Activated gamma-delta T cell treated with anti-CD3 and anti-CD28 coated beads, Interleukin-2, amount 50 U/mL, for 16 hours (primary cell): Measurements from ENCODE around the gene GPR132.
"Not testable (repeated sequence)": the region's sequence is repeated elsewhere in the genome, so short reads cannot be mapped to it uniquely, and the experiment has no call there.

Source experiments
- DNase-seq: peaks from one replicate; pipeline ENCODE4 v3.0.0-alpha.2; 2020; ENCODE audit warnings: low read depth

GPR132 gene

GRCh38 chr14:105065280-105066228 lies at the start of gene GPR132:
Gene GPR132, minus strand, starts transcription at chr14:105065430. Its CDS starts 10,010 bp downstream, at chr14:105055420.
- DNase-seq = peak; percentile 82

GRCh38 chr14:105109243-105109642 lies 44.0 kb upstream of the GPR132 start:
- not testable (repeated sequence) for DNase-seq

GRCh38 chr14:105108516-105108864 lies 43.3 kb upstream of the GPR132 start:
- DNase-seq = no peak

DNA sequence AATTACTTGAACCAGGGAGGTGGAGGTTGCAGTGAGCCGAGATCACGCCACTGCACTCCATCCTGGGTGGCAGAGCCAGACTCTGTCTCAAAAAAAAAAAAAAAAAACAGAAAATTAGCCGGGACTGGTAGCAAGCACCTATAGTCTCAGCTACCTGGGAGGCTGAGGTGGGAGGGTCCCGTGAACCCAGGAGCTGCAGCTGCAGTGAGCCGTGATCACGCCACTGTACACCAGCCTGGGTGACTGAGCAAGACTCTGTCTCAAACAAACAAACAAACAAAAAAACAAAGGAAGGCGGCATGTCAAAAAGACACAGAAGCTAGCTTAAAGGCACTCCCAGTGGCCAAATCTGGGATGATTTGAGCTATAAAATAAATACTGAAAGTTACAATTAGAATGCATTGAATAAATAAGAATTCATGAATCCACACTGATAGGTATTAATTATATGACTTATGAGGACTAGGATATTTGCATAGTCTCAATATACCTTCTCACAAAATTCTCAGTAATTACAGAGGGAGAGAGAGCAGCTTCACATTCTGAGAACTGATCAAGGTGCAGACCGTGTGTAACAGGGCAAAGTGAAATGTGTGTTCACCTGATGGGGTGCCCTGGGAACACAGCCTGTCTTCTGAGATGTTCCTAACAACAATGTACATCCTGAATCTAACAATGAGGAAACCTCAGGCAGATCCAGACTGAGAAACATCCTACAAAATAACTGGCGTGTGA lies 42.7 kb upstream of the GPR132 start:
- DNase-seq = no peak

GRCh38 chr14:105107351-105107750 lies 42.1 kb upstream of the GPR132 start:
- no peak for DNase-seq

DNA sequence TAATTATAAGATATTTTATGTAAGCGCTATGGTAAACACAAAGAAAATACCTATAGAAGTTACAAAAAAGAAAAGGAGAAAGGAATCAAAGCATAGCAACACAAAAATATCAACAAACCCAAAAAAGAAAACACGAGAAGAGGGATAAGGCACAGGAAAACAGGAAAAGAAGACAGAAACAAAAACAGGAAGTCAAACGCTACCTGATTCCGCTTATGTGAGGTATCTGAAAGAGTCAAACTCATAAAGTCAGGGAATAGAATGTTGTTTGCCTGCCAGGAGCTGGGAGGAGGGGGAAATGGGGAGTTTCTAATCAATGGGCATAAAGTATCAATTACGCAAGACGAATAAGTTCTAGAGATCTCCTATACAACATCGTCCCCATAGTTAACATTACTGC lies 39.9 kb upstream of the GPR132 start:
- DNase-seq = no peak

- no peak for DNase-seq
Measured at GRCh38 chr14:105102893-105103292, 37.7 kb upstream of the GPR132 start.

- no peak for DNase-seq
Measured at GRCh38 chr14:105102361-105102870, 37.2 kb upstream of the GPR132 start.

GRCh38 chr14:105100910-105101309 lies 35.7 kb upstream of the GPR132 start:
- DNase-seq = no peak

DNA sequence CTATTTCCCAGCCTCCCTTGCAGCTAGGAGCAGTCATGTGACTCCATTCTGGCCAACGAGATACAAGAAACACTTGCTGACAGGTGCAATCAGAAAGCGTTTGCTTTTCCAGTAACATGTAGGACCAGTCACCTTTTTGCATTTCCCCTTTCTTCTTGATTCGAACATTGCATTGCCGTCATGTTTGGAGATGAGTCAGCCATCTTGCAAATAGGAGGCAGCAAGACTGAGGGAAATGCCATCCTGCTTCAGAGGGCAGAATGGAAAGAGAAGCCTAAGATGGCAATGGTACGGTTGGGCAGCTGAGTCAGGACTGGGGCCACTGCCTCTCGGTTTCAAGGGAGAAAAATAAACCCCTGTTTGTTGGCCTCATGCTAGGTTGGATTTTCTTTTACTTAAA lies 34.5 kb upstream of the GPR132 start:
- DNase-seq = no peak

DNA sequence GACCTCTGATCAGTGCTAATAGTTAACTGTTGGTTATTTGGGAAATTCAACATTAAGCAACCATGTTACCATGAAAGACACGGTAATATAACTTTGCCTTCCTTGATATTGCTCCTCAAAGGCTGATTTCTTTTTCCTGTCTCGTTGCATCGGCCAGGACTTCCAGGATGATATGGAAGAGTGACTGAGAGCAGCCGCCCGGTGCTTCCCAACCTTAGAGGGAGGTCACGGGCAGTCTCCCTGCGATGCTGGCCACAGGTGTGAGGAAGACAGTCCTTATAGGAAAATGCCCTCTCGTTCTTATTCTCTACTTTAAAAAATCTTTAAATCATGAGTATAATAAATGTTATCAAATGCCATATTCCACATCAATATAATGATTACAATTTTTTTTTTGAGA lies 33.1 kb upstream of the GPR132 start:
- DNase-seq = no peak

DNA sequence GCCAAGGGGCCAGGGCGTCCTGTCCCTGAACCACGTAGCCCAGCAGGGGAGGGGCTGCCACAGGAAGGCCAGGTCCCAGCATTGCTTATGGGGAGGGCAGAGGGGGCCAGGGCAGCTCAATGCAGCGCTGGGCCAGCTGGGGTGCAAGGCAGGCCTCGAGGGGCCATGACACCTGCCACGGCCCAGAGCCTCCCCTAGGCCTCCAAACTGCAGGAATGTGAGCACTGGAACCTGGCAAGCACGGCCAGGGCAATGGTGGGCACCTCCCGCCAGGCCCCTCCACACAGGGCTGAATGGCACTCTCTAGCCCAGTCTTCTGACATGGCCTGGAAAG lies 32.5 kb upstream of the GPR132 start:
- no peak for DNase-seq

GRCh38 chr14:105096206-105096875 lies 31.1 kb upstream of the GPR132 start:
- DNase-seq = no peak

- DNase-seq = no peak
Measured at GRCh38 chr14:105095236-105095805, 30.1 kb upstream of the GPR132 start.

DNA sequence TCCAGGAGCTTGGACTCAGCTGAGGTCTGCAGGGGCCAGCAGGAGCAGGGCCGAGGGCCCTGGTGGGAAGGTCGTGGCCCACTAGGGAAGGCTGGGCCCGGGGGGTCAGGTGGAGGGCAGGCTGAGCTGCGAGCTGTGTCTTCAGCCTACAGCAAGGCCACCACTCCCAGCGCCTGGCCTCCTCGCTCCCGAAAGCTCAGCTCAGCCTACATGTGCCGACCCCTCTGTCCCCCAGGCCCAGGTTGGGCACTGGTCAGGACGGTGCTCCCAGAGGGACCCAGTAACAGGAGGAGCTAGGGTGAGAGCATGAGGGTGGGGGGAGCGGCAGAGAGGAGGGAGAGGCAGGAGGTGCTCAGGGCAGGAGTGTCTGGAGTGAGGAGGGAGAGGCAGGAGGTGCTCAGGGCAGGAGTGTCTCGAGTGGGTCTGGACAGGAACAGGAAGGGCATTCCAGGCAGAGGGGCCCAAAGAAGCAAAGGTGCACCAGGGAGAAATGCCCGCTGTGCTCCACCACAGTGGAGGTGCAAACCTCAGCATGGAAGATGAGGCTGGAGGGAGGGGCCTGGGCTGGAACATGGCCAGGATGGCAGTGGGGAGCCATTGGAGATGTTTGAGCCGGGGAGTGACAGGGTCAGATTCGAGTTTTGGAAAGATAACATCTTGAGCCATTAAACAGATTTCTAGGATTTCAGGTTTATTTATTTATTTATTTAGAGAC lies 29.1 kb upstream of the GPR132 start:
- no peak for DNase-seq

GRCh38 chr14:105093431-105094192 lies 28.4 kb upstream of the GPR132 start:
- DNase-seq = peak; percentile 49

GRCh38 chr14:105093038-105093430 lies 27.8 kb upstream of the GPR132 start:
- peak; percentile 45 for DNase-seq

DNA sequence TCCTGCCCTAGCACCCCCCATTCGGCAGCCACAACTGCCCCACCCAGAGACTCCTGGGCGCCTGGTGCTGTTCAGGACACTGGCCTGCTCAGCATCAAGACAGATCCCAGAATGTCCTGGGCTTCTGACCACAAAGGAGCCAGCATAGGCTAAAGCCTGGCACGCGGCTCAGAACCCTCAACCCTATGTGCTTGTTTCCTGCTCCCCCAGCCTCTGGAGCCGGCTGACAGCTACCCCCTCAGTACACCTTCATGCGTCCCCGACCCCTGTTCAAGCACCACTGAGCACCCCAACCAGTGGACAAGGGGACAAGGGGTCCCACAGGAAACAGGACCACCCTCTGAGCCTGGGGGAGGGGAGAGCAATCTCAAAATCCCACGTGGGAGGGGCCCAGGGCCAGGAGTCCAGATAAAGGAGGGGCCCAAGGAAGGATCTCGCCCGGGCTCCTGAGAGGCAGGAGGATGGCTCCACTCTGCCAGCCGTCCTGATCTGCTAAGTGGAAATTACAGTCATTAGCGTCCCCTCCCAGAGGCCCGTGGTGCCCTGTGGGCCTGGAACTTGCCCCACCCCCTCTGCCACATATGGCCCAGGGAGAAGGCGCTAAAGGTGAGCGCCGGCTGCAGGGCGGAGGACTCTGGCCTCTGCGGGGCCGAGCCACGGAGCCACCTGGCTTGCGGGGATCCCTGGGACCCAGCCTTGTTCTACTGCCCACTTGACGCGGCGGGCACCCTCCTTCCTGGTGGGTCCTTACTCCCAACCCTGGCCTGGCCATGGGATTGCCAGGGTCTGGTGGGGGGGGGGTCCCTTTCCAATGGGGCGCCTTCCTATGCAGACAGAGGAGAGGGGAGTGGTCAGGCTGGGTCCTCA lies 27.2 kb upstream of the GPR132 start:
- DNase-seq = no peak

DNA sequence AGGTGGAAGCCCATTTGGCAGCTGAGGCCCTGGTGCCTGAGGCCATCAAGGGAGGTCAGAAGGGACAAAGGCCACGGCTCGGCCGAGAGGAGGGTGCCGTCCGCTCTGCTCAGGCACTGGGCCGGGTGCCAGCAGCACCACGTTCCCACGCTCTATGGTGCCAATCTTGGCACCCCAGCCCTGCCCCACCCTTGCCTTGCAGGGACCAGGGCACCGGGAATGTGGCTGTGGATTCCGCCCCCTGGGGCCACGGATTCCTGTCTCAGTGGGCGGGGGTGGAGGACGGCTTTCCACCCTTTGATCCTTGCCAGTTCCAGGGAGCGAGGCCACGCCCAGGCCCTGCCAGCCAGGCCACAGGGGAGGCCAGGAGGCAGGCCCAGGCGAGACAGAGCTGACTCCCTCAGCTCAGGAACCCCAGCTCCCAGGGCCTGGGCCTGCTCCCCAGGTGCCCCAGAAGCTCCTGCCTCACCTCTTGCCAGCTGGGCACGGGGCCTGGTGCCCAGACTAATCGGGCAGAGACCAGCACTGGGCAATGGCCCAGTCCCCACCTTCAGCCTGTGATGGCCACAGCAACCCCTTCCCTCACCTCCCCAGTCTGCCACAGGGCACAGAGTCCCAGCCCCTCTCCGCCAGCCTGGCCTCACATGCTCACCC lies 26.4 kb upstream of the GPR132 start:
- no peak for DNase-seq
